ENCODE measurements around the gene MT3. TPM values are rescaled to one million over a fixed set of nuclear protein-coding genes. Genes with fewer than 3 reads are reported as not detected.

Gene MT3
- total RNA-seq, 6 experiments from 2014 or later, result not detected

GRCh38 chr16:56623637-56624036 is 34.3 kb downstream of the MT3 start:
- H3K36me3 Mint-ChIP-seq (ENCODE audit: low read depth), result peaks cover 18% of the 10 kb centered on the region; the same call in 1 of the 2 replicates
- H3K27me3 Mint-ChIP-seq (ENCODE audit: insufficient read depth), result peaks cover 4% of the 10 kb centered on the region; the same call in 1 of the 2 replicates
- no peak overlapping the region for H3K4me3 Mint-ChIP-seq
- H3K27ac Mint-ChIP-seq, result no peak overlapping the region
- H3K4me1 Mint-ChIP-seq (ENCODE audit: low read depth), result peaks cover 26% of the 10 kb centered on the region
- no peak for TF ChIP-seq CTCF (IDR thresholded peaks at IDR 0.05)
- no peak for DNase-seq
- no peaks in the 10 kb centered on the region for H3K9me3 Mint-ChIP-seq

- Mint-ChIP-seq H3K27ac (peak within 1 kb of the TSS; percentile 96), H3K36me3 (ENCODE audit: low read depth) (peaks cover 18% of the 10 kb centered on the region; the same call in 1 of the 2 replicates), H3K9me3 (no peaks in the 10 kb centered on the region), H3K27me3 (ENCODE audit: insufficient read depth) (peaks cover 4% of the 10 kb centered on the region; the same call in 1 of the 2 replicates), H3K4me1 (ENCODE audit: low read depth) (peaks cover 28% of the 10 kb centered on the region), H3K4me3 (peak within 1 kb of the TSS; percentile 97)
- TF ChIP-seq CTCF (IDR thresholded peaks at IDR 0.05), result no peak
- peak; percentile 75 for DNase-seq
Observed at GRCh38 chr16:56625140-56625942, 36.0 kb downstream of the MT3 start, which contains the start of gene MT1E. TSS of gene MT1E (plus strand) at chr16:56625781. CDS start at chr16:56625852, 71 bp downstream.

GRCh38 chr16:56625943-56626654 is 36.8 kb downstream of the MT3 start:
- no peak for TF ChIP-seq CTCF (IDR thresholded peaks at IDR 0.05)
- Mint-ChIP-seq H3K4me1 (ENCODE audit: low read depth) (peaks cover 28% of the 10 kb centered on the region), H3K27ac (peak overlapping the region; percentile 96), H3K9me3 (no peaks in the 10 kb centered on the region), H3K4me3 (peak overlapping the region; percentile 97), H3K36me3 (ENCODE audit: low read depth) (peaks cover 18% of the 10 kb centered on the region; the same call in 1 of the 2 replicates), H3K27me3 (ENCODE audit: insufficient read depth) (peaks cover 4% of the 10 kb centered on the region; the same call in 1 of the 2 replicates)
- DNase-seq, result peak; percentile 76

- no peak for TF ChIP-seq CTCF (IDR thresholded peaks at IDR 0.05)
- Mint-ChIP-seq H3K27ac (peak overlapping the region; percentile 96), H3K4me1 (ENCODE audit: low read depth) (peaks cover 29% of the 10 kb centered on the region), H3K4me3 (peak overlapping the region; percentile 97), H3K9me3 (no peaks in the 10 kb centered on the region), H3K27me3 (ENCODE audit: insufficient read depth) (peaks cover 4% of the 10 kb centered on the region; the same call in 1 of the 2 replicates), H3K36me3 (ENCODE audit: low read depth) (peaks cover 18% of the 10 kb centered on the region; the same call in 1 of the 2 replicates)
- no peak for DNase-seq
Observed at GRCh38 chr16:56626685-56627084, 37.4 kb downstream of the MT3 start.

- peaks cover 18% of the 10 kb centered on the region; the same call in 1 of the 2 replicates for H3K36me3 Mint-ChIP-seq (ENCODE audit: low read depth)
- TF ChIP-seq CTCF (IDR thresholded peaks at IDR 0.05), result no peak
- H3K4me3 Mint-ChIP-seq, result no peak overlapping the region
- H3K4me1 Mint-ChIP-seq (ENCODE audit: low read depth), result peaks cover 38% of the 10 kb centered on the region
- no peak for DNase-seq
- H3K9me3 Mint-ChIP-seq, result no peaks in the 10 kb centered on the region
- H3K27ac Mint-ChIP-seq, result no peak overlapping the region
- H3K27me3 Mint-ChIP-seq (ENCODE audit: insufficient read depth), result peaks cover 6% of the 10 kb centered on the region
Observed at GRCh38 chr16:56628486-56629350, 39.4 kb downstream of the MT3 start.

Measured in HFFc6 (cell line).